Uterus (tissue), 2 donors: ENCODE data around the gene ELAPOR1.

Experiments used
- CTCF ChIP-seq, 4 experiments: fragments of 200-600 bp in 2 of 4; fragments of 450-650 bp in 2 of 4; sonication (generic) in 2 of 4; IDR thresholded peaks; one replicate each; pipeline ENCODE4 v1.5.1; 2016 to 2019; ENCODE audit warnings: antibody characterized with exemption in 4 of 4, mild to moderate bottlenecking in 2 of 4, moderate library complexity in 1 of 4
- POLR2A ChIP-seq, 2 donors: fragments of 450-650 bp; IDR thresholded peaks; one replicate each; pipeline ENCODE4 v1.6.1; 2016; ENCODE audit warnings: antibody characterized with exemption in 2 of 2, mild to moderate bottlenecking in 1 of 2, moderate library complexity in 1 of 2

GRCh38 chr1:109091839-109092193 is 22.1 kb upstream of the ELAPOR1 start:
- no peak for TF ChIP-seq CTCF (IDR thresholded peaks at IDR 0.05)
- no peak for TF ChIP-seq POLR2A (IDR thresholded peaks at IDR 0.05)
